Globus pallidus (tissue), 1 donor: ENCODE measurements around the gene MICAL2.

Experiments
- DNase-seq: peaks from one replicate; pipeline ENCODE4 v3.0.0-alpha.2; 2015; ENCODE audit warnings: low spot score

Gene MICAL2

GRCh38 chr11:12156301-12157140, 46.1 kb downstream of the MICAL2 start:
- DNase-seq = no peak

DNA sequence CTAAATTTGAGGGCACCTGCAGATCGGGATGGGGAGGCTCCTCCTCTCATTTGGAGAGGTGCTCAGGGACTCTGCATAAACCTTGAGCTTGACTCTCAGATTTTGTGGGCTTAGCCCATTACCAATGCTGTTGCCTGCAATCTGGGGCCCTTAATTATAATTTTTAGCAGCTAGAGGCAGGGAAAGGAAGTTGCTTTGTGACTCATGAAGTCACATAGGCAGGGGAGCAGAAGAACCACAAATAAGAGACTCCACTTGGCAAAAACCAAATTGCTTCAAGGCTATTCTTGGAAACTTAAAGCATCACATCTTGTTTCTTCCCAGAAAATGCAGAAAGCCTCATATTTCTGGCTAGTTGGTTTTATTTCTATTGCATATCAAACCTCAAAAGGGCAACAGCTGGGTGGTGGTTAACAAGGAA, 46.9 kb downstream of the MICAL2 start:
- DNase-seq = no peak

- no peak for DNase-seq
These were observed 48.5 kb downstream of the MICAL2 start for GRCh38 chr11:12158909-12159308.

GRCh38 chr11:12159351-12160099, 49.1 kb downstream of the MICAL2 start:
- peak; percentile 71 for DNase-seq

DNA sequence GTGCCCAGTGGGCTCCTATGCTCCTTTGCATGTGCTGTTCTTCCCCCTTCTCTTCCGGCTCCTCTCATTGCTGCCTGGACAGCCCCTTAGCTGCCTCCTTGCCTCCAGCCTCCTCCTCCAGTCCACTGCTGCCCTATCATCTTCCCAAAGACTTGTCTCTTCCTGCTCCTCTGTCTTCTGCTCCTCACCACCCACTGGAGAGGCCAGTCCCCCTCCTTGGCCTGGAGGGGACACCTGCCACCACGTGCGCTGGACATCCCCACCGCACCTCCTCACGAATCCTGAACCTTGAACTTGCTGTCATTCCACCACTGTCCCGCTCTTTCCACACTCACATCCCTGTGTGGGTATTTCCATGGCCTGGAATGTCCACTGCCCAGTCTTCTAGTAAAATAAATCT, 49.8 kb downstream of the MICAL2 start:
- no peak for DNase-seq

GRCh38 chr11:12160680-12161079, 50.3 kb downstream of the MICAL2 start:
- no peak for DNase-seq

DNA sequence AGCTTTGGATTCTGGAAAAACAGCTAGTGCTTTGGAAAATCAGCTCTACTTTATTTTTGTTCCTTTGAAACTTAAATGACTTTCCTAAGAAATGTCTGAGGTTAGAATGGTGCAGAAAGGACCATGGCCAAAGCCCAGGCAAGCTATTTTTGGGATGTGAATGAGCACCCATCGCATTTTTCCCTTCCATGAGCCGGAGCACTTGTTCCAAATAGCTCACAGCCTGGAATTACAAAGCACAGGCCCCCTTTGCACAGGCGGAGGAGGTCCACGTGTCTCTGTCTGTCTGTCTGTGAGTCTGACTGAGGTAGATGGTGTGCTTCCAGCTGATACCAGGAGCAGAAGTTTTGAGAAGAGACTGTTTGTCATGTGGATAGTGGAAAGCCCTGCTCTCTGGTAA, 50.7 kb downstream of the MICAL2 start:
- DNase-seq = no peak

DNA sequence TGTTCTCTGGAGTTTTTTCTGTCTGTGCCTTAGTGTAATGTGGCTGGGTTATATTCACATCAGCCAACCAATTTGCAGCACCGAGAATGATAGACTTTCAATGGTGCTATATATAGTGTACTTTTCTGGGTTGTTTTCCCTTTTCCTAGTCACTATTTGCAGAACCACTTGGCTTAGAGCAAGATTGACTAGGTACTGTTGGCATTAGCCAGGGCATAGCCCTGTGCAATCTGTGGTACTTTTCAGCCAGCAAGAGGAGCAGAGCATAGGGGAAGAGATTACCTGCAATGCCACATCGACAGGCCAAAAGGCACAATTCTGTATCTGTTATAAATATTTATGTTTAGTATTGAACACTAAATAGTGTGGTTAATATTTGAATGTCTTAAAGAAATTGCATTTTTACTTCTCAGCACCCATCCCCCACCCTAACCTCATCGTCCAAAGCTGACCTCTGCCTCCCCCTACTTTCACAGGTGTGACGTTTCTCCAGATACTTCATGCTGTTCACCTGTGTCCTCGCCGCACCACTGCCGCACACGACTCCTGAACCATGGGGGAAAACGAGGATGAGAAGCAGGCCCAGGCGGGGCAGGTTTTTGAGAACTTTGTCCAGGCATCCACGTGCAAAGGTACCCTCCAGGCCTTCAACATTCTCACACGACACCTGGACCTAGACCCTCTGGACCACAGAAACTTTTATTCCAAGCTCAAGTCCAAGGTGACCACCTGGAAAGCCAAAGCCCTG, 51.4 kb downstream of the MICAL2 start:
- no peak for DNase-seq

DNA sequence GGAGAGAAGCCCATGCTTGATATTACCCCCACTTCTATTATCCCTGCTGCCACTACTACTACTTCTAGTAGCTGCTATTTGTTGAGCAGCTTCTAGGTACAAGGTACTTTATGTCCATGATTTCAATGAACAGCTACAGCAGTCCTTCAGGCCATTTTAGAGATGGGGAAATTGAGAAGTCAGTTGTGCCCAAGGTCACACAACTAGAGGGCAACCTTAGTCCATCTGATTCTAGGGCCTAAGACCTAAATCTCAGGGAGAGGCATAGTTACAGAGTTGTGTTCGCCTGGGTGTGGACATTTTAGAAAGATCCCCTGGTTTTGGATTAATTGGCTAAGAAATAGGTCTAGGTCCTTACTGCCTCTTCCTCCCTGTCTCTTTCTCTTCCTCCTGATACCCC, 52.3 kb downstream of the MICAL2 start:
- no peak for DNase-seq

DNA sequence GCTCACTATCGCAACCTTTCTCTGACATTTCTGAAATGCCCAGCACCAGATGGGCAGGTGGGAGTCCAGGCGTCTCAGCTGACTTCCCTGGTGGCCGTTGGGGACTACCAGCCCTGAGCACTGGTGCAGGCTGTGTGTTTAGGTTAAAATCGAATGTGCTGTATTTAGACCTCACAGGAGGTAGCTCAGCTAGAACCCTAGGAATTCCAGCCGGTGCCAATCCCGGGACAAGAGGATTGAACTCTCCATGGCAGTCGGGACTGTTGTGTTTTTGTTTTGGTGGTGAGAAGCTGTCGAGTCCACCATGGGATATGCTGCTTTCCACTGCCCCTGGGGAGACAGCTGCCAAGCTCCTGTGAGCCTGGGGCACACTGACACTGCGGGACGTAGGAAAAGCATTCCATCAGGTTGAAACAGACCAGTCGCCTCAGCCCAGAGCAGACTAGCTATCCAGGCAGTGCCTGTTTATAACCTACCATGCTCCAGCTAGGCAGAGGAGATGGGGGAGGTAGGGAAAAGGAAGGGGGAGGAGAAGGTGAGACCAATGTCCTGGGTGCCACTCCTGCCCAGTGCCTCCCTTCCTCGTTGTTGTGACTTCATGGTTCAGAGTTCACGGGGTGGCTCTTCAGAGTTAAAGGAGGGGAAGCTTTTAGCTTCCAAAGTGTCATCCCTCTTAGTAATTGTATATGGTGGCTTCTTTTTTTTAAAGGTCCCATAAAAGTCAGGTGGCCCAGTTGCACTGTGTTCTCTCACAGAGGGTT, 53.0 kb downstream of the MICAL2 start:
- no peak for DNase-seq

GRCh38 chr11:12164061-12165014, 53.9 kb downstream of the MICAL2 start:
- peak; percentile 46 for DNase-seq

DNA sequence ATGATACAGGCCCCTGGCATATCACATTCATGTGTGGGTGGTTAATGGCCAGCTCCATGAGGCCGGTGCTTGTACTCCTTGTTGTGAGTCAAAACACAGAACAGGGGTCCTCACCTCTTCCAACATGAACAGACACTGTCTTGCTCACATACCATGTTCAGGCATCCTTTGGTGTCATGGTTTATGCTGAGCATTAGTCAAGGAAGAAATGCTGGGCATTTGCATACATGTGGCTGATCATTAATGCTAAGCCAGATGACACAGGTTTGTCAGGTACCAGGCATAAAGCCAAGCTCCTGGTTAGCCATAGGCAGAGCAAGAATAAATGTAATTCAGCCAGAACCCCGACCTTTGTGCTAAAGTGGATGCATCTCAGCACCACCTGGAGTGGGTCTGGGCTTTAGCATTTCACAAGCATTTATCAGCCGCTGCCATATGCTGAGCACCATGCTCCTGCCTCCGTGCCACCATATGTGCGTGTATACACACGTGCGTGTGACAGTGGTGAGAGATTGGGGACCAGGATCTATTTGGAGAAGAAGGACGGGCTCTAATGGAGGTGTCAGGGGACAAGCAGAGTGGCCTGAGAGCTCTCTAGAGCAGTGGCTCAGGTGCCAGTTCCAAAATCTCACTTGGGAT, 55.0 kb downstream of the MICAL2 start:
- no peak for DNase-seq

GRCh38 chr11:12166299-12167060, 56.1 kb downstream of the MICAL2 start:
- no peak for DNase-seq

- no peak for DNase-seq
These were observed 56.9 kb downstream of the MICAL2 start for GRCh38 chr11:12167061-12168000.

- no peak for DNase-seq
These were observed 57.7 kb downstream of the MICAL2 start for GRCh38 chr11:12168114-12168513.

- no peak for DNase-seq
These were observed 59.4 kb downstream of the MICAL2 start for GRCh38 chr11:12169822-12170221.

DNA sequence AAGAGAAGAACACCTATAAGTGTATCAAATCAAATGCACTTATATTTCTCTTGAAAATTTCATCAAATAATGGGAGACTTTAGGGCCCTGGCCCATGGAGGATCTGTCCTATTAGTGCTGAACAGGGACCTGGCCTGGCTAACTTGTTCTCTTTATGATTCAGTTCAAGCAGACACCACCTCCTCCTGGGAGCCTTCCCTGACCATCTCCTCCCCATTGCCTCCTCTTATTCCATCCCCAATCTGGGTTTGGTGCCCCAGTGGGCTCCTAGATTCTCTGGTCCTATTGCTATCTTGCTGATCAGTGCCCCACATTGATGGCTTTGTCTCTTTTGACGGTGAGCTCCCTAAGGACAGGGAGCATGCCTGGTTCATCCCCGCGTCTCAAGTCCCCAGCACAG, 60.1 kb downstream of the MICAL2 start:
- DNase-seq = no peak

GRCh38 chr11:12170984-12171383, 60.6 kb downstream of the MICAL2 start:
- DNase-seq = peak; percentile 16
